HG03442 (cell line): Measurements from ENCODE around the gene MTLN.
"Not testable (repeated sequence)": the region's sequence is repeated elsewhere in the genome, so short reads cannot be mapped to it uniquely, and the experiment has no call there.

Experiments
- ATAC-seq: cut with Tn5 transposase; IDR thresholded peaks from one replicate; pipeline ENCODE4 v1.9.1; 2021; ENCODE audit warnings: mild to moderate bottlenecking, moderate library complexity; ENCODE audit not compliant: unreplicated experiment

Gene MTLN

DNA sequence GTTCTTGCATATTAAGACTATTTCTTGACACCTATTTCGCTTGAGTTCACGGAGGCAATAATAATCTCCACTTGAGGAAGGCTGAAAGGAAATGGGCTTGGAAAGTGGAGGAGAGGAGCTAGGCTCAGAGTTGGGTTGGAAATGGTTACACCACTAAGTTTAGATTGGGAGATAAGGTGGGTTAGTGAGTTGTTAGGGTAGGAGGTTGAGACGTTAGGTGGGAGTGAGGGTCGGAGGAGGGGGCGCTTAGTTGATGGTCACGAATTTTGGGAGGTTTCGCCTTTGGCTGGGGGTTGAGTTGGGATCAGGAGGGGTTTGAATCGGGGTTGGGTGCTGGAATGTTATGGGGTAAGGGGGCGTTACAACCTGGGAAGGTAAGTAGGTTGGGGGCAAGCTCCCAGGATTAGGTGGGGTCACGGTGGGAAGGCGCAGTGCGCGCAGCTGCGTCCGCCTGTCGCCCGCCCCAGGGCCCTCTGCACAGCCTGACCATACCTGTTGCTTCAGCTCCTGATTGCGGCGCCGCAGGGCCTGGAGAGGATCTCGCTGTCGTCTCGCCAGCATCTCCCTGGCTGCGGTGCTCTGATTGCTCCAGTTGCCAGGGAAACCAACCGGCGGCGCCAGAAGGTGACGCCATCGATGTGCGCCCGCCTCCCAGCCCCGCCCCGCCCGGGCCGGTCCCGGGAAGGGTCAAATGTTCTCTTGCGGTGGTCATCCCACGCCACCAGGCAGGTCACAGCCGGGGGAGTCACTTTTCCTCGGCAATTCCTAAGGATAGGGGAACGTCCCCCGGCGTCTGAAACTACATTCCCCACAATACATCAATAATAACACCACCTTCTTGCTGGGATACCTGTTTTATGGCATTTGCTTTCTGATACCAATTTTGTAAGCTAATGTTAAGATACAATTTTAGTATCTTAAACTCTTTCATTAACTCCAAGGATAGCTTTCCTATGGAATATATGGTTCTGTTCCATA is 7.7 kb downstream of the MTLN start, which contains the start of gene NPHP1:
Gene NPHP1, minus strand, starts transcription at position 606 of the 978 bp plus-strand sequence. Its CDS starts 45 bp downstream, at position 561.
- peak; percentile 91 for ATAC-seq

DNA sequence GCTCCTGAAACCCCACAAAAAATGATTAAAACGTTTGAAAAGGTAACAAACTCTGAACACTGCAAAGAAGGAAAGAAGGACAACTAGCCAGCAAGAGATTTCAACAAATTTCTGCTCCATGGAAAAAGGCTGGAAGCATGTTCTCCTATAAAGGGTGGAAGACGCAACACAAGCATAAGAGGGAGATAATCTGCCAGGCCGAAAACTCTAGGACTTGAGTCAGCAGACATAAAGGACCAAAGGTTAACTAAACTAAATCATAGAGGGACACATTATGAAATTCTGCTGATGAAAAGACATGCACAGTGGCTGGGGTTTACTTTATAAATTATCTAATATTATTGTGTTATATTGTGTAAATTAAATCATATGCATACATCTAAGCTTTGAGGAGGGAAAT is 14.3 kb downstream of the MTLN start:
- no peak for ATAC-seq

DNA sequence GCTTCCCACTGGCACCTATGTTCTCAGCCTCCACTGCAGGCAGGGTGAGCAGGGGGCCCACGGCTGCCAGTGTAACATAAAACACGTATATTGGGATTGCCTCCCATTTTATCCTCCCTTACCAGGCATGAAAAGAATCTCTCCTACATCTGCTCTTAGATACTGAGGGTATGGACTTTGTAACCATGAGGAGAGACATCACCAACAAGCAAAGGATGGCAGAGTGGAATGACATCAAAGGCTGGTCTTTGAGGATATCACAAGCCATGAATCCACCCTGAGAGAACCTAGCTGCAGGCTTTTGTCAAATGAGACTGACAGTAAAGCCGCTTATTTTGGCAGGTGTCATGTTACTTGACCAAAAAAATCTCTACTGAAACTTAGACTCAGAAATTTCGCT is 14.9 kb downstream of the MTLN start:
- no peak for ATAC-seq

DNA sequence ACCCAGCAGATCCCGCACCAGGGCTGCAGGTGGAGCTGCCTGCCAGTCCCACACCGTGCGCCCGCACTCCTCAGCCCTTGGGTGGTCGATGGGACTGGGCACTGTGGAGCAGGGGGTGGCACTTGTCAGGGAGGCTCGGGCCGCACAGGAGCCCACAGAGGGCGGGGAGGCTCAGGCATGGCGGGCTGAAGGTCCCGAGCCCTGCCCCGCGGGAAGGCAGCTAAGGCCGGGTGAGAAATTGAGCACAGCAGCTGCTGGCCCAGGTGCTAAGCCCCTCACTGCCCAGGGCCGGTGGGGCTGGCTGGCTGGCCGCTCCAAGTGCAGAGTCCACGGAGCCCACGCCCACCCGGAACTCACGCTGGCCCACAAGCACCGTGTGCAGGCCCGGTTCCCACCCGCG is 22.2 kb downstream of the MTLN start:
- ATAC-seq, result not testable (repeated sequence)

DNA sequence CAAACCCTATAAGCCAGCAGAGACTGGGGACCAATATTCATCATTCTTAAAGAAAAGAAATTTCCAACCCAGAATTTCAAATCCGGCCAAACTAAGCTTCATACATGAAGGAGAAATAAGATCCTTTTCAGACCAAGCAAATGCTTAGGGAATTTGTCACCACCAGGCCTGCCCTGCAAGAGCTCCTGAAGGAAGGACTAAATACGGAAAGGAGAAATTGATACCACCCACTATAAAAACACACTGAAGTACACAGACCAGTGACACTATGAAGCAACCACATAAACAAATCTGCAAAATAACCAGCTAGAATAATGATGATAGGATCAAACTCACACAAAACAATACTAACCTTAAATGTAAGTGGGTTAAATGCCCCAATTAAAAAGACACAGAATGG is 29.9 kb downstream of the MTLN start:
- ATAC-seq, result no peak

DNA sequence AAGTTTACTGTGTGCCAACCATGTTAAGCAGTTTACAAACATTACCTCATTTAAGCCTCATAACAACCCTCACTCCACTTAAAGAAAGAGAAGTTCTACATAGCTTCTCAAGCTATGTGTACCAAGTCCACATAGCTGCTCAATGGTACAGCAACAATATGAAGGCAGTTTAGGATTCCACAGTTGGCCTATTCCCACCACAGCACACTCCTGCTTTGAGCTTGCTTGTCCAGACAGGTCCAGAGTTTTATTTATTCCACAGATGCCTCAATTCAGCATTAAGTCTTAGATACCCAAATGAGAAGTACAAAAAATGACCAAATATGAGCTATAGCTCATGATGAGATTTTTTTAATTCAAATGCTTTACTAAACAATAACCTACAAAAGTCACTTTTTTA is 32.3 kb downstream of the MTLN start:
- no peak for ATAC-seq

DNA sequence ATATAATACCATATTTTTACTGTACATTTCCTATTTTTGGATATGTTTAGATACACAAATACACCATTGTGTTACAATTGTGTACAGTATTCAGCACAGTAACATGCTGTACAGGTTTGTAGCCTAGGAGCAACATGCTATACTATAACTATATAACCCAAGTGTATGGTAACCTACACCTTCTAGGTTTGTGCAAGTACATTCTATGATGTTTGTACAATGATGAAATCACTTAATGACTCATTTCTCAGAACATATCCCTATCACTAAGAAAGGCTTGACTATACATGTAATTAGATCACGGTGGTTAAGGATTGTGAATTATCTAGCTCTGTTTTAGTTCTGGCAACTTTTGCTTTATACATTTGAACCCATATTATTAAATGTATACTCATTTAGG is 38.8 kb downstream of the MTLN start:
- ATAC-seq, result no peak

DNA sequence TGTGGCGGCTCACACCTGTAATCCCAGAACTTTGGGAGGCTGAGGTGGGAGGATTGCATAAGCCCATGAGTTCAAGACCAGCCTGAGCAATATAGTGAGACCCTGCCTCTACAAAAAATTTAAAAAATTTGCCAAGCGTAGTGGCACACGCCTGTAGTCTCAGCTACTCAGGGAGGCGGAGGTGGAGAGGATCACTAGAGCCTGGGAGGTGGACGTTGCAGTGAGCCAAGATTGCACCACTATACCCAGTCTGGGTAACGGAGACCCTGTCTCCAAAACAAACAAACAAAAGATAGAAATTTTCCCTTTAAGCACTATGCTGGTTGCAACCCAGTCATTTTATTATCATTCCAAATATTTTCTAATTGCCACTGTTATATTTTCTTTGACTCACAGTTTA is 39.8 kb downstream of the MTLN start:
- no peak for ATAC-seq

DNA sequence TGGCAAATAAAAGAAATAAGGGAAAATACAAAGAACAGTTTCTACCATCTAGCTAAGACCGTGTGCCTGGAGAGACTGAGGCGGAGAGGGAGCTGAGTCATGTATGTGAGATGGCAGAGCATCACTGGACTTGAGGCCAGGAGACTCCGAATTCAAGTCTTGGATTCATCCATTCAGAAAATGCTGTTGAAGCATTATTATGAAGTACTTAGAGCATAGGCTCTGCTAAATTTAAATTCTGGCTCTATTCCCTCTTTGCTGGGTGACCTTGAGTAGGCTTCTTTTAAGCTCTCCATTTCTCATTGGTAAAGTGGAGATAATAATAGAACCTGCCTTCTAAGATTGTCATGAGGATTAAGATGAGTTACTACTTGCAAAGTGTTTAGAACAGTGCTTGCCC is 42.2 kb downstream of the MTLN start:
- no peak for ATAC-seq

DNA sequence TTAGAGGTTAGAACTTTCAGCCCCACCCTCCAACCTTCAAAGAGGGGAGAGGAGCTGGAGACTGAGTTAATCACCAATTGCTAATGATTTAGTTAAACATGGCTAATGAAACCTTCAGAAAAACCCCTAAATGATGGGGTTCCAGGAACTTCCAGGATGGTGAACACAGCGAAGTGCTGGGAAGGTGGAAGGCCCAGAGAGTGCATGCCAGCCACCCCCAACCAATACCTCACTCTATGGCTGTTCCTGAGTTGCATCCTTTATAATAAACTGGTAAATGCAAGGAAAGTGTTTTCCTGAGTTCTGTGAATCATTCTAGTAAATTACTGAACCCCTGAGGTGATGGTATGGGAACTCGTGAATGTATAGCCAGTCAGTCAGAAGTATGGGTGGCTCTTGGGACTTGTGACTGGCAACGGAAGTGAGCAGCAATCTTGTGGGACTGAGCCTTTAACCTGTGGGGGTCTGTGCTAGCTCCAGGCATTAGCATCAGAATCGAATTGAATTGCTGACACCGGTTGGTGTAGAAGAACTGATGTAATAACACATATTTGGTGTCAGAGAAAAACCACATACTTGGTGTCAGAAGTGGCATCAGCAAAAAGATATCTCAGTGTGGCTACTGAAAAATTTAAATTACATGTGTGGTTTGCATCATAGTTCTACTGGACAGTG is 44.9 kb downstream of the MTLN start:
- no peak for ATAC-seq

DNA sequence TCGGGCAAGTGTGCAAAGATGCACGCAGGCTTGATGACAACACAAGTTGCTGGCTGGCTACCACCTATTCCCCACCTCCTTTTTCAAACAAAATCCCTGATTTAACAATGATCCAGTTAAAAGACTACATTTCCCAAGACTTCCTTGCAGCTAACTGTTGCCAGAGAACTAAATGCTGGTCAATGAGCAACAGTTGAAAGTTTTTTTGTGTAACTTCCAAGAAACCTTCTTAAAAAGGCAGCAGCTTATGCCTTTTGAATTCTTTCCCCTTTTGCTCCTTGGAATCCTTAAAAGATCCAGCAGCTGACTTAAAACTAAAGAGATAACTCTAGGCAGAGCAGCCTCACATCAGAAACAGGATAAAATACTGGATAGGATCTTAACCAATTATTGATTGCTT is 46.1 kb downstream of the MTLN start:
- ATAC-seq, result no peak
